HCT116 (cell line): ENCODE results near the gene MCC. TPM values are rescaled to one million over a fixed set of nuclear protein-coding genes. Genes with fewer than 3 reads are reported as not detected.

Experiments used
- ATAC-seq: fragments of 200-7000 bp; cut with Tn5 transposase; 2 replicates; pipeline ENCODE4 v1.9.1; 2020; ENCODE audit warnings: mild to moderate bottlenecking, moderate library complexity
- BruUV-seq: library from RNA; stranded (reverse); fragments of 400-500 nt; replicated peaks from 2 replicates; lab custom pipeline; 2021; lab: Mats Ljungman, UMichigan
- CTCF ChIA-PET: fragments of 300-600 bp; sonication (Branson Sonifier 250); formaldehyde crosslinking; loops from one replicate; lab custom pipeline; 2021; ENCODE audit warnings: antibody characterized with exemption; lab: Charles Lee
- POLR2A ChIA-PET: fragments of 300-600, 350-600 bp; sonication (Branson Sonifier 250); formaldehyde crosslinking; loops from one replicate; lab custom pipeline; 2021; ENCODE audit warnings: antibody characterized with exemption; lab: Charles Lee
- RAD21 ChIA-PET, 2 experiments: fragments of 300-600 bp; sonication (Branson Sonifier 250); formaldehyde crosslinking; loops; one replicate each; lab custom pipeline; 2023; ENCODE audit warnings: low total read pairs in 2 of 2; ENCODE audit not compliant: uncharacterized antibody in 2 of 2, unreplicated experiment in 2 of 2, low non-redundant PET in 1 of 2; lab: Charles Lee
- DNase-seq: peaks from one replicate; pipeline ENCODE4 v3.0.0-alpha.2; 2010; ENCODE audit warnings: low read depth, low spot score
- H2AFZ ChIP-seq: fragments of 200-600 bp; shearing (Covaris generic), sonication (generic); 2 replicates; pipeline ENCODE4 v1.6.1; 2017; ENCODE audit warnings: low read depth, mixed run types, mixed read lengths, antibody characterized with exemption, low read length; ENCODE audit not compliant: poor library complexity, severe bottlenecking
- H3K27ac ChIP-seq: 2 replicates; pipeline ENCODE4 v1.5.1; 2012; ENCODE audit warnings: low read depth, low read length
- H3K27me3 ChIP-seq: fragments of 200-600 bp; sonication (generic); 2 replicates; pipeline ENCODE4 v1.6.1; 2016; ENCODE audit warnings: mixed run types, low read length, mixed read lengths; ENCODE audit not compliant: insufficient read depth
- H3K36me3 ChIP-seq, 2 experiments: fragments of 200-500 bp in 1 of 2; fragments of 200-600 bp in 1 of 2; sonication (Bioruptor generic) in 1 of 2; sonication (generic) in 1 of 2; 2 replicates each; pipeline versions ENCODE4 v1.5.1 to v1.6.1; 2014 to 2016; ENCODE audit warnings: low read length in 2 of 2, inconsistent platforms in 1 of 2, mixed read lengths in 1 of 2, mixed run types in 1 of 2; ENCODE audit not compliant: insufficient read depth in 2 of 2, control insufficient read depth in 1 of 2
- H3K4me1 ChIP-seq, 2 experiments: fragments of 200-600 bp in 1 of 2; sonication (generic) in 1 of 2; 2 replicates each; pipeline versions ENCODE4 v1.5.1 to v1.6.1; 2012 to 2017; ENCODE audit warnings: low read length in 2 of 2, inconsistent platforms in 1 of 2, mild to moderate bottlenecking in 1 of 2, mixed read lengths in 1 of 2, mixed run types in 1 of 2, moderate library complexity in 1 of 2; ENCODE audit not compliant: insufficient read depth in 2 of 2, control insufficient read depth in 1 of 2
- H3K4me2 ChIP-seq: fragments of 200-600 bp; sonication (generic); 2 replicates; pipeline ENCODE4 v1.6.1; 2017; ENCODE audit warnings: mixed run types, low read length, mixed read lengths
- H3K4me3 ChIP-seq, 2 experiments: fragments of 200-600 bp in 1 of 2; sonication (generic) in 1 of 2; replicated peaks in 1 of 2; 2 replicates each; pipeline ENCODE4 v1.5.1; 2011 to 2016; ENCODE audit warnings: low read length in 2 of 2, control low read depth in 1 of 2, low read depth in 1 of 2, mild to moderate bottlenecking in 1 of 2, mixed read lengths in 1 of 2, mixed run types in 1 of 2
- H3K79me2 ChIP-seq: fragments of 200-600 bp; sonication (generic); 2 replicates; pipeline ENCODE4 v1.6.1; 2017; ENCODE audit warnings: mild to moderate bottlenecking, mixed run types, low read length, moderate library complexity, mixed read lengths; ENCODE audit not compliant: insufficient read depth
- H3K9ac ChIP-seq: fragments of 200-600 bp; sonication (generic); 2 replicates; pipeline ENCODE4 v1.6.1; 2016; ENCODE audit warnings: low read length, mixed read lengths
- H3K9me2 ChIP-seq: fragments of 200-600 bp; sonication (generic), shearing (Covaris generic); 2 replicates; pipeline ENCODE4 v1.6.1; 2017; ENCODE audit warnings: mixed run types, mild to moderate bottlenecking, moderate library complexity; ENCODE audit not compliant: insufficient read depth
- H3K9me3 ChIP-seq, 2 experiments: fragments of 200-500 bp in 1 of 2; fragments of 200-600 bp in 1 of 2; sonication (Bioruptor generic) in 1 of 2; sonication (generic) in 1 of 2; 2 replicates each; pipeline ENCODE4 v1.6.1; 2014 to 2017; ENCODE audit warnings: low read length in 2 of 2, mixed read lengths in 2 of 2, inconsistent platforms in 1 of 2, low read depth in 1 of 2, mild to moderate bottlenecking in 1 of 2, mixed run types in 1 of 2, moderate library complexity in 1 of 2; ENCODE audit not compliant: control insufficient read depth in 1 of 2, insufficient read depth in 1 of 2
- H4K20me1 ChIP-seq: fragments of 200-600 bp; sonication (generic), shearing (Covaris generic); 2 replicates; pipeline ENCODE4 v1.6.1; 2017; ENCODE audit warnings: mixed run types, mild to moderate bottlenecking, moderate library complexity; ENCODE audit not compliant: insufficient read depth
- CBX3 ChIP-seq: IDR thresholded peaks from 2 replicates; pipeline ENCODE4 v1.6.1; 2012; ENCODE audit warnings: low read depth
- CEBPB ChIP-seq: IDR thresholded peaks from 2 replicates; pipeline ENCODE4 v1.6.1; 2012; ENCODE audit warnings: low read depth
- ELF1 ChIP-seq: IDR thresholded peaks from 2 replicates; pipeline ENCODE4 v1.6.1; 2012; ENCODE audit warnings: low read depth, borderline replicate concordance
- EZH2 ChIP-seq: fragments of 200-600 bp; sonication (generic); IDR thresholded peaks from 2 replicates; pipeline ENCODE4 v1.6.1; 2017; ENCODE audit warnings: antibody characterized with exemption, mixed run types
- JUND ChIP-seq: IDR thresholded peaks from 2 replicates; pipeline ENCODE4 v1.6.1; 2012
- RAD21 ChIP-seq: IDR thresholded peaks from 2 replicates; pipeline ENCODE4 v1.6.1; 2012; ENCODE audit warnings: low read depth, mild to moderate bottlenecking
- TCF7L2 ChIP-seq: IDR thresholded peaks from 2 replicates; pipeline ENCODE4 v1.7.0; 2011; ENCODE audit warnings: borderline replicate concordance, inconsistent platforms; ENCODE audit not compliant: insufficient read depth, insufficient read length; ENCODE audit errors: extremely low read depth
- intact Hi-C: fragments of 100-400 bp; cut with micrococcal nuclease; formaldehyde crosslinking; loops from 2 replicates; pipeline ENCODE4 v1.10.0; 2022
- total RNA-seq: library from RNA; stranded (reverse); gene quantifications from one replicate; pipeline ENCODE4 v1.2.1, GENCODE V29; 2021; ENCODE audit not compliant: unreplicated experiment
- TF ChIP-seq, protein P1 (sequence below): IDR thresholded peaks from 2 replicates; pipeline ENCODE4 v1.6.1; 2012; ENCODE audit warnings: low read depth
- TF ChIP-seq, protein P2 (sequence below), 3 experiments: fragments of 200-600 bp in 1 of 3; sonication (generic) in 1 of 3; IDR thresholded peaks in 2 of 3; conservative IDR thresholded peaks in 1 of 3; 2 replicates each; pipeline ENCODE4 v1.5.1; 2012 to 2017; ENCODE audit warnings: low read depth in 2 of 3, low read length in 2 of 3, antibody characterized with exemption in 1 of 3, borderline replicate concordance in 1 of 3, control low read depth in 1 of 3, mild to moderate bottlenecking in 1 of 3, mixed read lengths in 1 of 3, mixed run types in 1 of 3, moderate library complexity in 1 of 3; ENCODE audit not compliant: insufficient read depth in 1 of 3

The MCC gene
- total RNA-seq, 1 experiment from 2014 or later: 20.1 TPM

DNA sequence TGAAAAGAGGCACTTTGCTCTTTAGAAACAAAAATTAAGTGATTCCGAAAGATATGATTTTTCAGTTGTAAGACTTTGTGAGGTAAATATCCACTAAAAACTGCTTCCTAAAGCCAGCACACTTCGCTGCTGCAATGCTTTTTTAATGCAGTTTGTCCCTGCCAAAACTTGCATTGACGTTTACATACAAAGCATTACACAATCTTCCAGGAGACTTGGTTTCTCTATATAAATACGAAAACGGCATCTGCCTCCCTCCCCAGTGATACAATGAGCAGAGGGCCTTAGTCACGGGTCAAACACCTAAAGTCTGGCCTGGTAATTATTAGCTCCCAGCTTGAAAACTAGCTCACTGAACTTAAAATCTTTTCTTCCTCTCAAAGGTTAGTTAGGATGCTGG, 224.2 kb downstream of the MCC start:
- ATAC-seq (no peak), DNase-seq (no peak)
- Histone ChIP-seq H3K4me2 (no peak overlapping the region), H2AFZ (no peak overlapping the region), H3K9me3 (no peaks in the 10 kb centered on the region), H3K36me3 (no peaks in the 10 kb centered on the region), H3K9me2 (no peaks in the 10 kb centered on the region), H3K4me1 (no peaks in the 10 kb centered on the region), H3K27ac (no peak overlapping the region), H3K4me3 (no peak overlapping the region), H4K20me1 (no peaks in the 10 kb centered on the region), H3K79me2 (no peaks in the 10 kb centered on the region), H3K9ac (no peak overlapping the region), H3K27me3 (no peaks in the 10 kb centered on the region)
- RAD21 ChIA-PET: no interaction called here
- BruUV-seq: no TSS peak
- TF ChIP-seq CBX3 (no peak), TCF7L2 (no peak), RAD21 (no peak), ELF1 (no peak), CEBPB (no peak), EZH2 (no peak), JUND (no peak)
- TF ChIP-seq, protein P1, sequence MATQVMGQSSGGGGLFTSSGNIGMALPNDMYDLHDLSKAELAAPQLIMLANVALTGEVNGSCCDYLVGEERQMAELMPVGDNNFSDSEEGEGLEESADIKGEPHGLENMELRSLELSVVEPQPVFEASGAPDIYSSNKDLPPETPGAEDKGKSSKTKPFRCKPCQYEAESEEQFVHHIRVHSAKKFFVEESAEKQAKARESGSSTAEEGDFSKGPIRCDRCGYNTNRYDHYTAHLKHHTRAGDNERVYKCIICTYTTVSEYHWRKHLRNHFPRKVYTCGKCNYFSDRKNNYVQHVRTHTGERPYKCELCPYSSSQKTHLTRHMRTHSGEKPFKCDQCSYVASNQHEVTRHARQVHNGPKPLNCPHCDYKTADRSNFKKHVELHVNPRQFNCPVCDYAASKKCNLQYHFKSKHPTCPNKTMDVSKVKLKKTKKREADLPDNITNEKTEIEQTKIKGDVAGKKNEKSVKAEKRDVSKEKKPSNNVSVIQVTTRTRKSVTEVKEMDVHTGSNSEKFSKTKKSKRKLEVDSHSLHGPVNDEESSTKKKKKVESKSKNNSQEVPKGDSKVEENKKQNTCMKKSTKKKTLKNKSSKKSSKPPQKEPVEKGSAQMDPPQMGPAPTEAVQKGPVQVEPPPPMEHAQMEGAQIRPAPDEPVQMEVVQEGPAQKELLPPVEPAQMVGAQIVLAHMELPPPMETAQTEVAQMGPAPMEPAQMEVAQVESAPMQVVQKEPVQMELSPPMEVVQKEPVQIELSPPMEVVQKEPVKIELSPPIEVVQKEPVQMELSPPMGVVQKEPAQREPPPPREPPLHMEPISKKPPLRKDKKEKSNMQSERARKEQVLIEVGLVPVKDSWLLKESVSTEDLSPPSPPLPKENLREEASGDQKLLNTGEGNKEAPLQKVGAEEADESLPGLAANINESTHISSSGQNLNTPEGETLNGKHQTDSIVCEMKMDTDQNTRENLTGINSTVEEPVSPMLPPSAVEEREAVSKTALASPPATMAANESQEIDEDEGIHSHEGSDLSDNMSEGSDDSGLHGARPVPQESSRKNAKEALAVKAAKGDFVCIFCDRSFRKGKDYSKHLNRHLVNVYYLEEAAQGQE: no peak
- TF ChIP-seq, protein P2, sequence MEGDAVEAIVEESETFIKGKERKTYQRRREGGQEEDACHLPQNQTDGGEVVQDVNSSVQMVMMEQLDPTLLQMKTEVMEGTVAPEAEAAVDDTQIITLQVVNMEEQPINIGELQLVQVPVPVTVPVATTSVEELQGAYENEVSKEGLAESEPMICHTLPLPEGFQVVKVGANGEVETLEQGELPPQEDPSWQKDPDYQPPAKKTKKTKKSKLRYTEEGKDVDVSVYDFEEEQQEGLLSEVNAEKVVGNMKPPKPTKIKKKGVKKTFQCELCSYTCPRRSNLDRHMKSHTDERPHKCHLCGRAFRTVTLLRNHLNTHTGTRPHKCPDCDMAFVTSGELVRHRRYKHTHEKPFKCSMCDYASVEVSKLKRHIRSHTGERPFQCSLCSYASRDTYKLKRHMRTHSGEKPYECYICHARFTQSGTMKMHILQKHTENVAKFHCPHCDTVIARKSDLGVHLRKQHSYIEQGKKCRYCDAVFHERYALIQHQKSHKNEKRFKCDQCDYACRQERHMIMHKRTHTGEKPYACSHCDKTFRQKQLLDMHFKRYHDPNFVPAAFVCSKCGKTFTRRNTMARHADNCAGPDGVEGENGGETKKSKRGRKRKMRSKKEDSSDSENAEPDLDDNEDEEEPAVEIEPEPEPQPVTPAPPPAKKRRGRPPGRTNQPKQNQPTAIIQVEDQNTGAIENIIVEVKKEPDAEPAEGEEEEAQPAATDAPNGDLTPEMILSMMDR (IDR thresholded peaks at IDR 0.05 in 2 of 3, conservative IDR thresholded peaks at IDR 0.05 in 1 of 3; ENCODE audit: borderline replicate concordance in 1 of 3, insufficient read depth in 1 of 3, low read depth in 2 of 3, low read length in 2 of 3): no peak
- CTCF ChIA-PET: no interaction called here
- POLR2A ChIA-PET: no interaction called here
- intact Hi-C loops: no loop called here
